ENCODE results near the gene MEIOSIN.
"Not testable (repeated sequence)": the region's sequence is repeated elsewhere in the genome, so short reads cannot be mapped to it uniquely, and the experiment has no call there.

The MEIOSIN gene

GRCh38 chr19:45780448-45781213, 47.4 kb downstream of the MEIOSIN start:
- no peak for DNase-seq (ENCODE audit: low read depth in 2 of 2)

DNA sequence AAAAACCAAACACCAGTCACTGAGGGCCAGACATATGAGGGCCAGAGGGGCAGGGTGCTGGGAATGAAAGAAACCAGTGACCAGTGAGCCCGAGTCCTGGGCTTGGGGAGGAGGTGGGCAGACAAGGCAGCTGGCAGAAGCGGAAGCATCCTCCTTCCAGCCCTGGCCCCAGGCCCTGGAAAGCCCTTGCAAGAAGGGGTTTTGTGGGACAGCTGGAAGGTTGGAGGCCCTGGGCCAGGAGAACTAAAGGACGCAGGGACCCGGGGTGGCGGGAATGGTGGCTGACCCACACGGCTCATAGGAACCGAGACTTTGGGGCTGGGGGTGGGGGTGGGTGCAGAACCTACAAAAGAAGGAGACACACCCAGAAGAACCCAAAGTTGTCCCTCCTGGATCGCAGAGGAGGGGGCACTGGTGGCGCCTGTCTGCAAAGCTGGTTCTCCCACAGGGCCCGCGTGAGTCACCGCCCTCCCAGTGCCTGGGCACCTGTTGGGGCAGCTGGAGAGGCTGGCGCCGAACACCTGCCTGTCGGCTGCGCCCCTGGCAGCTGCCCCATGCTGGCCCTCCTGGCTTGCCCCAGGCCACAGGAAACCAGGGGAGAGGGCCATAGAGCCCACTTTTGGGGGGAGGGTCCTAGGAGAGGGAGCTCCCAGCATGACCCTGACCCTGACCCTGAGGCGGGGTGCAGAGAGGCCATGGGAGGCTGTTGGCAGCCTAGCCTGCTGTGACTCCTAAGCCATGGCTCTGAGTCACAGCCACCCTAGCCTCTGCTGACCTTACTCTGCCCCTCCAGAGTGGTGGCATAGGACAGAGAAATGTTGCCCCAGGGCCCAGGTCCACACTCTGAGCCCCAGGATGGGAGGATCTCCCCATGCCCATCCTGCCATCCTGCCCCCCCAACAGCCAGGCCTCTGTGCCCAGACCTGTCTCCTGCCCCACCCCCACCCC, 48.2 kb downstream of the MEIOSIN start:
- DNase-seq (ENCODE audit: low read depth in 2 of 2) = no peak

- DNase-seq (ENCODE audit: low read depth in 2 of 2) = no peak
Observed at GRCh38 chr19:45782162-45782691, 49.0 kb downstream of the MEIOSIN start, which contains the start of gene DMPK. TSS of gene DMPK (minus strand) at chr19:45782490. CDS start at chr19:45782352, 138 bp downstream.

GRCh38 chr19:45782820-45783785, 49.9 kb downstream of the MEIOSIN start:
- DNase-seq (ENCODE audit: low read depth in 2 of 2) = no peak

- no peak for DNase-seq (ENCODE audit: low read depth in 2 of 2)
Observed at GRCh38 chr19:45784096-45784495, 50.9 kb downstream of the MEIOSIN start.

DNA sequence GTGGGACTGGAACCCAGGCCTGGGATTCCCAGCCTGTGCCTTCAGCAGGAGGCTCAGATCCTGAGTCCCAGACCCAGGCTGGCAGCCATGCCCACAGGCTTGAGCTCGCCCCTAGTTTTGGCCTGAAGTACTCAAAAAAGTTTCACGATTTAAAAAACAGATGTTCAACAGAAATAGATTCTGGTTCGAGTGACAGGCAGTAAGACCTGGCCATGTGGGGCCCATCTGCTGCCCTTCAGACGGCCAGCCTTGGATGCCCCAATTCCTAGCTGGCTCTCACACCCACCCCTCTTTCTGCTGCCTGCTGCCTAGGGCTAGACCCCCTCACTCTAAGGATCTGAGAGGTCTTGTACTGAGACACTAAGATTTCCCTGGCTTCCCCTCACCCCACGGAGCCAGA, 51.9 kb downstream of the MEIOSIN start:
- no peak for DNase-seq (ENCODE audit: low read depth in 2 of 2)

GRCh38 chr19:45785781-45786532, 52.7 kb downstream of the MEIOSIN start:
- no peak for DNase-seq (ENCODE audit: low read depth in 2 of 2)

GRCh38 chr19:45786533-45786894, 53.3 kb downstream of the MEIOSIN start:
- no peak for DNase-seq (ENCODE audit: low read depth in 2 of 2)

DNA sequence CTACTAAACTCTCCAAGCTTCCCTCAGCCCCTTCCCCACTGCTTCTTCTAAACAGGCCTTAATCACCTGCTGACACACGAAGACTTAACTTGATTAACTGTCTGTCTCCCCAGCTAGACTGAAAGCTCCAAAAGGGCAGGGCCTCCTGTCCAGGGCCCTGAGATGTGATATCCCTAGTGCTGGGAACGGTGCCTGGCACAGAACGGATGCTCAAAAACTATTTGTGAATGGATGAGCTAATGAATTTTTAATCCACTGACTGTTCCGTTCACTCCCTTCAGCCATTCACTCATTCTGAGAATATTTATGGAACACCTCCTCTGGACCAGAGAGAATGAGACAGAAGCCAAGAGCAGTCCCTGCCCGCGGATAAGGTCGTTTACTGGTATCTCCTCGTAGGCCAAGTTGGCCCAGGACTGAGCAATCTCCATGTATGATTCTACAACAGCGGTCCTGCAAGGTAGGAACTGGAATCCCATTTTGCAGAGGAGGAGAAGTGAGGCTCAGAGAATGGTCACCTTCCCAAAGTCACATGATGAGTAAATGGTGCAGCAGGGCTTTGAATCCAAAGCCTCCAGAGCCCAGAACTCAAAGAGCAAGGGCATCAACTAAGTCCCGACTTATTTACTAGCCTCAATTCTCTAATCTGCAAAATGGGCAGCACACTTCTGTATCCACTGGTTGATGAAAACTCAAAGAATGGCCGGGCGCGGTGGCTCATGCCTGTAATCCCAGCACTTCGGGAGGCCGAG, 56.0 kb downstream of the MEIOSIN start:
- DNase-seq (ENCODE audit: low read depth in 2 of 2) = no peak

GRCh38 chr19:45790942-45791341, 57.7 kb downstream of the MEIOSIN start:
- DNase-seq (ENCODE audit: low read depth in 2 of 2) = no peak

GRCh38 chr19:45791744-45792469, 58.7 kb downstream of the MEIOSIN start:
- no peak for DNase-seq (ENCODE audit: low read depth in 2 of 2)

GRCh38 chr19:45792470-45793177, 59.4 kb downstream of the MEIOSIN start, which contains the start of gene DMWD:
TSS of gene DMWD (minus strand) at chr19:45792845. CDS start at chr19:45792756, 89 bp downstream.
- peak; percentile 100 for DNase-seq (ENCODE audit: low read depth in 2 of 2)

- no peak for DNase-seq (ENCODE audit: low read depth in 2 of 2)
Observed at GRCh38 chr19:45793178-45793564, 59.9 kb downstream of the MEIOSIN start.

- DNase-seq (ENCODE audit: low read depth in 2 of 2) = no peak
Observed at GRCh38 chr19:45793876-45794275, 60.6 kb downstream of the MEIOSIN start.

GRCh38 chr19:45794627-45795026, 61.4 kb downstream of the MEIOSIN start:
- no peak for DNase-seq (ENCODE audit: low read depth in 2 of 2)

GRCh38 chr19:45798995-45799517, 65.8 kb downstream of the MEIOSIN start:
- DNase-seq (ENCODE audit: low read depth in 2 of 2) = peak; percentile 30 to 33

DNA sequence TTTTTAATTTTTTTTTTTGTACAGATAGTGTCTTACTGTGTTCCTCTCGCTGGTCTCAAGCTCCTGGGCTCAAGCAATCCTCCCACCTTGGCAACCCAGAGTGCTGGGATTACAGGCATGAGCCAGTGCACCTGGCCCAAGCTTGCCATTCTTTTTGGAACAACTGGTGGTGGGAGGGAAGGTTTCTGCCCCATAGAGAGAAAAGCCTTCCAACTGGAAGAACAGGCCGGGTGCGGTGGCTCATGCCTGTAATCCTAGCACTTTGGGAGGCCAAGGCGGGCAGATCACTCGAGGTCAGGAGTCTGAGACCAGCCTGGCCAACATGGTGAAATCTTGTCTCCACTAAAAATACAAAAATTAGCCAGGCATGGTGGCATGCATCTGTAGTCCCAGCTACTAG, 66.3 kb downstream of the MEIOSIN start:
- not testable (repeated sequence) for DNase-seq (ENCODE audit: low read depth in 2 of 2)

GRCh38 chr19:45800070-45800553, 66.9 kb downstream of the MEIOSIN start:
- no peak for DNase-seq (ENCODE audit: low read depth in 2 of 2)
